HCEC 1CT (cell line): ENCODE results near the gene FH.
A peak's percentile ranks its signal among the peaks of the same experiment; 100 is the strongest.

ENCODE experiments used
- DNase-seq: peaks from one replicate; pipeline ENCODE4 v3.0.0-alpha.2; 2017

The FH gene

GRCh38 chr1:241519308-241520079 lies at the start of gene FH:
Gene FH, minus strand, starts transcription at chr1:241519755. Its CDS starts 33 bp downstream, at chr1:241519722.
- peak; percentile 99 for DNase-seq

- DNase-seq, result no peak
Measured at GRCh38 chr1:241560849-241561187, 41.3 kb upstream of the FH start.

- DNase-seq, result no peak
Measured at GRCh38 chr1:241560146-241560848, 40.7 kb upstream of the FH start.

GRCh38 chr1:241557551-241558193 lies 38.1 kb upstream of the FH start:
- DNase-seq, result no peak

- DNase-seq, result no peak
Measured at GRCh38 chr1:241557031-241557430, 37.5 kb upstream of the FH start.

GRCh38 chr1:241555526-241555925 lies 36.0 kb upstream of the FH start:
- DNase-seq, result no peak

GRCh38 chr1:241553886-241554592 lies 34.5 kb upstream of the FH start:
- no peak for DNase-seq

GRCh38 chr1:241551759-241552638 lies 32.4 kb upstream of the FH start:
- no peak for DNase-seq

- DNase-seq, result no peak
Measured at GRCh38 chr1:241550318-241550717, 30.8 kb upstream of the FH start.

GRCh38 chr1:241548008-241548407 lies 28.5 kb upstream of the FH start:
- DNase-seq, result no peak

GRCh38 chr1:241542199-241542907 lies 22.8 kb upstream of the FH start:
- no peak for DNase-seq

GRCh38 chr1:241536969-241537368 lies 17.4 kb upstream of the FH start:
- DNase-seq, result no peak

GRCh38 chr1:241536304-241536703 lies 16.7 kb upstream of the FH start:
- DNase-seq, result no peak

GRCh38 chr1:241533326-241534115 lies 14.0 kb upstream of the FH start:
- DNase-seq, result no peak

- DNase-seq, result no peak
Measured at GRCh38 chr1:241532864-241533263, 13.3 kb upstream of the FH start.

GRCh38 chr1:241532162-241532531 lies 12.6 kb upstream of the FH start, which contains the start of gene KMO:
Gene KMO, plus strand, starts transcription at chr1:241532378. Its CDS starts 67 bp downstream, at chr1:241532445.
- DNase-seq, result no peak

GRCh38 chr1:241531195-241532161 lies 11.9 kb upstream of the FH start:
- peak; percentile 81 for DNase-seq

- DNase-seq, result no peak
Measured at GRCh38 chr1:241527146-241527545, 7.6 kb upstream of the FH start.

- DNase-seq, result no peak
Measured at GRCh38 chr1:241525026-241525425, 5.5 kb upstream of the FH start.

- no peak for DNase-seq
Measured at GRCh38 chr1:241521718-241522117, 2.2 kb upstream of the FH start.
